ENCODE measurements around the gene LSM2. TPM values are rescaled to one million over a fixed set of nuclear protein-coding genes. Genes with fewer than 3 reads are reported as not detected.

Gene LSM2
- total and polyA plus RNA-seq, 2 experiments from 2014 or later: 51.9 to 57.9 TPM

- H3K9me3 ChIP-seq (ENCODE audit: low read depth): no peaks in the 10 kb centered on the region
- H4K20me1 ChIP-seq (ENCODE audit: insufficient read depth, poor library complexity, severe bottlenecking): no peaks in the 10 kb centered on the region
- peak; percentile 45 for DNase-seq (ENCODE audit: low spot score)
- no peak overlapping the region for H3K27ac ChIP-seq
- TF ChIP-seq EZH2phosphoT487 (IDR thresholded peaks at IDR 0.05; ENCODE audit: low read depth, severe bottlenecking, unreplicated experiment) (no peak), CTCF (IDR thresholded peaks at IDR 0.05; ENCODE audit: poor library complexity) (no peak), EZH2 (IDR thresholded peaks at IDR 0.05; ENCODE audit: borderline replicate concordance) (no peak)
- H3K9me2 ChIP-seq (replicated peaks; ENCODE audit: insufficient read depth): no peaks in the 10 kb centered on the region
- 76% methylated on average over 4 of the region's 4 CpGs for WGBS (ENCODE audit: low lambda C conversion rate, missing lambda C conversion rate)
- no peak overlapping the region for H2AFZ ChIP-seq
- H3K4me2 ChIP-seq: no peak overlapping the region
- no peaks in the 10 kb centered on the region for H3K36me3 ChIP-seq (replicated peaks; ENCODE audit: insufficient read depth, low read depth)
- no peak overlapping the region for H3K4me3 ChIP-seq
- H3K27me3 ChIP-seq: no peaks in the 10 kb centered on the region
- H3K4me1 ChIP-seq (ENCODE audit: insufficient read depth): peaks cover 27% of the 10 kb centered on the region
- no peaks in the 10 kb centered on the region for H3K79me2 ChIP-seq
Observed at GRCh38 chr6:31775184-31775583, 31.6 kb downstream of the LSM2 start.

- no peak overlapping the region for H3K4me2 ChIP-seq
- 89% methylated on average over 4 of the region's 4 CpGs for WGBS (ENCODE audit: low lambda C conversion rate, missing lambda C conversion rate)
- no peak overlapping the region for H3K27ac ChIP-seq
- TF ChIP-seq EZH2phosphoT487 (IDR thresholded peaks at IDR 0.05; ENCODE audit: low read depth, severe bottlenecking, unreplicated experiment) (no peak), EZH2 (IDR thresholded peaks at IDR 0.05; ENCODE audit: borderline replicate concordance) (no peak), CTCF (IDR thresholded peaks at IDR 0.05; ENCODE audit: poor library complexity) (no peak)
- DNase-seq (ENCODE audit: low spot score): no peak
- H4K20me1 ChIP-seq (ENCODE audit: insufficient read depth, poor library complexity, severe bottlenecking): no peaks in the 10 kb centered on the region
- no peaks in the 10 kb centered on the region for H3K27me3 ChIP-seq
- peaks cover 13% of the 10 kb centered on the region for H3K4me1 ChIP-seq (ENCODE audit: insufficient read depth)
- H3K79me2 ChIP-seq: no peaks in the 10 kb centered on the region
- no peaks in the 10 kb centered on the region for H3K36me3 ChIP-seq (replicated peaks; ENCODE audit: insufficient read depth, low read depth)
- no peak overlapping the region for H2AFZ ChIP-seq
- H3K9me2 ChIP-seq (replicated peaks; ENCODE audit: insufficient read depth): no peaks in the 10 kb centered on the region
- H3K9me3 ChIP-seq (ENCODE audit: low read depth): no peaks in the 10 kb centered on the region
- H3K4me3 ChIP-seq: no peak overlapping the region
Observed at GRCh38 chr6:31771992-31772358, 34.8 kb downstream of the LSM2 start.

- H3K36me3 ChIP-seq (replicated peaks; ENCODE audit: insufficient read depth, low read depth): no peaks in the 10 kb centered on the region
- no peak for TF ChIP-seq EZH2phosphoT487 (IDR thresholded peaks at IDR 0.05; ENCODE audit: low read depth, severe bottlenecking, unreplicated experiment)
- no peak for TF ChIP-seq EZH2 (IDR thresholded peaks at IDR 0.05; ENCODE audit: borderline replicate concordance)
- no peak for TF ChIP-seq CTCF (IDR thresholded peaks at IDR 0.05; ENCODE audit: poor library complexity)
- H3K9me2 ChIP-seq (replicated peaks; ENCODE audit: insufficient read depth): no peaks in the 10 kb centered on the region
- no peaks in the 10 kb centered on the region for H4K20me1 ChIP-seq (ENCODE audit: insufficient read depth, poor library complexity, severe bottlenecking)
- no peak overlapping the region for H3K4me3 ChIP-seq
- H3K79me2 ChIP-seq: no peaks in the 10 kb centered on the region
- H3K27ac ChIP-seq: no peak overlapping the region
- WGBS (ENCODE audit: low lambda C conversion rate, missing lambda C conversion rate): 90% methylated on average over 2 of the region's 2 CpGs
- DNase-seq (ENCODE audit: low spot score): no peak
- peaks cover 3% of the 10 kb centered on the region for H3K4me1 ChIP-seq (ENCODE audit: insufficient read depth)
- H3K4me2 ChIP-seq: no peak overlapping the region
- H3K27me3 ChIP-seq: no peaks in the 10 kb centered on the region
- H3K9me3 ChIP-seq (ENCODE audit: low read depth): no peaks in the 10 kb centered on the region
- H2AFZ ChIP-seq: no peak overlapping the region
Observed at GRCh38 chr6:31770860-31771259, 35.9 kb downstream of the LSM2 start.

Data from hepatocyte (in vitro differentiated cells).